GM21825 (cell line): Measurements from ENCODE around the gene AP5Z1.
A peak's percentile ranks its signal among the peaks of the same experiment; 100 is the strongest.

Source experiments
- ATAC-seq: cut with Tn5 transposase; IDR thresholded peaks from one replicate; pipeline ENCODE4 v1.9.1; 2021; ENCODE audit warnings: mild to moderate bottlenecking, moderate library complexity; ENCODE audit not compliant: unreplicated experiment

Gene AP5Z1

DNA sequence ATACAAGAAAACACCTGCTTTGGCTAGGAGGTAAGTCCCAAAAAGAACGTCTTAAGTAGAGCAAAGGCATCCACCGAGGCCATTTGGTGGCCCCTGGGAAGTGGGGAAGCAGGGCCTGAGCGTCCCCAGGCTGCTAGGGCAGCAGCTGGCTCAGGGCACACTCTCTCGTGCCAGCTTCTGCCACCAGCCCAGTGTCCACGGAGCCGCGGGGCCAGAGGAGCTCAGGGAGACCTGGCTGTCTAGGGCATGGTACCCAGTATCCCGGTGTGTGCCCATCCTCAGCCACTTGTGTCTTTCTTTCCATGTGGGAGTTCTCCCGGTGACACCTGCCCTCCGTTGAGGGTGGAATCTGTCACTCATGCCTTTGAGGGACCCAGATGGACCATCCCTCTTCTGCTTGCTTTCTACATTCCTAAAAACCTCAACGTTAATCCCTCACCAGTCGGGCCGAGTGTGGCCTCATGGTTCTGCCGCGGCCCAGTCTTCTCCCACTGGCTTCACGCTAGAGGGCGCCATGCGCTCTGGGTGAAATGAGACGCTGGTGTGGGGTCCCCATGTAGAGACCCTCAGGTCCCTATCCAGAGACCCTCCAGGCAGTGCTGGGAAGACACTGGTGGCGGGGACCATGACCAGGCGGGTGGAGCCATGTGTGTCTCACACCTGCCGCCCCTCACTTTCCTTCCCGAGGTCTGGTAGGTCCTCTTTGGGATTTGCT, 9.5 kb upstream of the AP5Z1 start:
- ATAC-seq, result no peak

- no peak for ATAC-seq
Measured at GRCh38 chr7:4766666-4767519, 8.5 kb upstream of the AP5Z1 start.

- no peak for ATAC-seq
Measured at GRCh38 chr7:4768597-4769569, 6.5 kb upstream of the AP5Z1 start.

GRCh38 chr7:4769761-4770160, 5.7 kb upstream of the AP5Z1 start:
- no peak for ATAC-seq

- ATAC-seq, result no peak
Measured at GRCh38 chr7:4770886-4771285, 4.5 kb upstream of the AP5Z1 start.

DNA sequence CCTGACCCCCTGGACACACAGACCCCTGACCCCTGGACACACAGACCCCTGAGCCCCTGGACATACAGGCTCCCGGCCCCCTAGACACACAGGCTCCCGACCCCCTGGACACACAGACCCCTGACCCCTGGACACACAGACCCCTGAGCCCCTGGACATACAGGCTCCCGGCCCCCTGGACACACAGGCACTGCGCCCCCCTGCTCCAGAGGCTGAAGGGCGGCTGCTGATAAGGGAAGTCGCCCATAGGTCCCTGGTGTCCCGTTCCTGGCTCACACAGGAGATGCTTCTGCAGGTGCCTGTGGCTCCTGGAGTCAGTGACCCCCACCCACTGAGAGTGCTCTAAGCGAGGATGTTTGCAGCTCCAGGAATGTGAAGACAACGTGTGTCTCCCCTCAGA, 3.7 kb upstream of the AP5Z1 start:
- ATAC-seq, result no peak

- ATAC-seq, result no peak
Measured at GRCh38 chr7:4772306-4772705, 3.1 kb upstream of the AP5Z1 start.

DNA sequence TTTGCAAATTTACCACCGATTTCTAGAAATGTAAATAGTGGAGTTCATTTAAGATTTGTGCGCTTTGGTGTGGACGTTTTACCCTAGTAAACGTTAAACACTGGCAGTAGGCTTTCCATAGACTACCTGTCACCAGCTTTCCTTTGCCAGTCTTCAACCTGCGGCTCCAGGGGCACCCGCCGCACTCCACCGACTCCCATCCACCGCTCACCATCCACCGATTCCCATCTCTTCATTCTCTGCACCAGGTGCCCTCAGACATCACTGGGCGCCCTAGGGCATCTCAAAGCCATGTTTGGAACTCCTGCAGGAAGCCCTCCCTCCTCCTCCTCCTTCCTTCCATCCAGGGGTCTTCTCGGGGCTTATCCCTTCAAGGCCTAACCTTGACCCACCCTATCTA, 1.4 kb upstream of the AP5Z1 start:
- no peak for ATAC-seq

GRCh38 chr7:4774658-4775249, 669 bp upstream of the AP5Z1 start:
- peak; percentile 32 for ATAC-seq

DNA sequence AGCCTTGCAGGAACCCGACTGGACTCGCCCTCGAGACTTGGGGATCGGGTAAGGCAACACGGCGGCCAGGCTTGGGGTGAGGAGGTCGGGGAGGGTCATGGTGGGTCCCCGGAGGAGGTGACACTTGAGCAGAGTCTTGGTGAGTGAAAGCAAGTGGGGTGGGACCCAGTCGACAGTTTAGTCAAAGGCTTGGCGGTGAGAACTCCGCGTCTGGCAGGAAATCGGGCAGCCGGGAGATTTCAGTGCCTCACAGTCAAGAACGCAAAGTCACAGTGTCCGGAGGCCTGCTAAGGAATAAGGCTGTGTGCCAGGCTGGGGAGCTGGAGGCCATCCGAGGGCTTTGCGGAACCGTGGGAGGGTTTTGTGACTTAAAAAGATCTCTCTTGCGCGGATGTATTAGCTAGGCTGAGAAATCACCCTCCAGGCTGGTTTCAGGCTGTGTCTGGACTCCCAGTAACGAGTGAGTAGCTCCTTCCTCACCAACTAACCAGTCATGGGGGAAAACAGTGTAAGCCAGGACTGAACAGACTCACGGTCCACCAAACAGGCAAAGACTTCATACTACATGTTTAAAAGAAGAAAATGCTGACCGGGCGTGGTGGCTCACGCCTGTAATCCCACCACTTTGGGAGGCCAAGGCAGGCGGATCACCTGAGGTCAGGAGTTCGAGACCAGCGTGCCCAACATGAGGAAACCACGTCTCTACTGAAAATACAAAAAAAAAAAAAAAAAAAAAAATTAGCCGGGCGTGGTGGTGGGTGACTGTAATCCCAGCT, 613 bp downstream of the AP5Z1 start:
- ATAC-seq, result no peak

DNA sequence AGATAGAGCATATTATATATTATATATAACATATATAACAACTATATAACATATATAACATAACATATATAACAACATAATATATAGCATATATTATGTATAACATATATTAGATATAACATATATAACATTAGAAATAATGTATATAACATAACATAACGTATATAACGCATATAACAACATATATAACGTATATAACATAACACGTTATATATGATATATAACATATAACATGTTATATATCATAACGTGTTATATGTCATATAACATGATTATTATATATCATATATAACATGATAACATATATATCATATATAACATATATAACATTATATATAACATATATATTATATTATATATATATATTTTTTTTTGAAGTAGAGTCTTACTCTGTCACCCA, 3.7 kb downstream of the AP5Z1 start:
- ATAC-seq, result no peak

DNA sequence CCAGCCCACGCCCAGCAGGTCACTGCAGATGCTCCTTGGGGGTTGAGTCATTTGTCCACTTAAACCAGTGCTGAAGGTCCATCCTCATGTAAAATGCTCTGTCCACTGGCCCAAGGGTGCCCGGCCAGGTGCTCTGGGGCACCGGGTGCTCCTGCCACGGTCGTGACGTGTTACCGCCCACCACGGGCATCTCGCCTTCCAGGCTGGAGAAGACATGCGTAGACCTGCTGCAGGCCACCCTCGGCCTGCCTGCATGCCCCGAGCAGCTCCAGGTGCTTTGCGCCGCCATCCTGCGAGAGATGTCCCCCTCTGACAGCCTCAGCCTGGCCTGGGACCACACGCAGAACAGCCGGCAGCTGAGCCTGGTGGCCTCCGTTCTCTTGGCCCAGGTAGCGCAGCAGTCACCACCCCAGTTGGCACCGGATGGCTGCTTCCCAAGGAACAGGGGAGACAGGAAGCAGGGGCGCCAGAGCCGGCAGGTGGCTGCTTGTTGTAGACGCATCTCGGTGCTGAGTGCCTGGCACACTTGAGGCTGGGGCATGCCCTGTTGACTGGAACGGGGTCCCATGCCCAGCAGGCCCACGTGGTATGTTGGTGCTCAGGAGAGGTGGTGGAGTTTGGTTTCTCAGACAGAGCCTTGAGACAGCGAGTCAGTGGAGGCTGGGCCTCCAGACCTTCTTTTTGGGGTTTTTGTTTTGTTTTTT, 6.1 kb downstream of the AP5Z1 start:
- ATAC-seq, result no peak

DNA sequence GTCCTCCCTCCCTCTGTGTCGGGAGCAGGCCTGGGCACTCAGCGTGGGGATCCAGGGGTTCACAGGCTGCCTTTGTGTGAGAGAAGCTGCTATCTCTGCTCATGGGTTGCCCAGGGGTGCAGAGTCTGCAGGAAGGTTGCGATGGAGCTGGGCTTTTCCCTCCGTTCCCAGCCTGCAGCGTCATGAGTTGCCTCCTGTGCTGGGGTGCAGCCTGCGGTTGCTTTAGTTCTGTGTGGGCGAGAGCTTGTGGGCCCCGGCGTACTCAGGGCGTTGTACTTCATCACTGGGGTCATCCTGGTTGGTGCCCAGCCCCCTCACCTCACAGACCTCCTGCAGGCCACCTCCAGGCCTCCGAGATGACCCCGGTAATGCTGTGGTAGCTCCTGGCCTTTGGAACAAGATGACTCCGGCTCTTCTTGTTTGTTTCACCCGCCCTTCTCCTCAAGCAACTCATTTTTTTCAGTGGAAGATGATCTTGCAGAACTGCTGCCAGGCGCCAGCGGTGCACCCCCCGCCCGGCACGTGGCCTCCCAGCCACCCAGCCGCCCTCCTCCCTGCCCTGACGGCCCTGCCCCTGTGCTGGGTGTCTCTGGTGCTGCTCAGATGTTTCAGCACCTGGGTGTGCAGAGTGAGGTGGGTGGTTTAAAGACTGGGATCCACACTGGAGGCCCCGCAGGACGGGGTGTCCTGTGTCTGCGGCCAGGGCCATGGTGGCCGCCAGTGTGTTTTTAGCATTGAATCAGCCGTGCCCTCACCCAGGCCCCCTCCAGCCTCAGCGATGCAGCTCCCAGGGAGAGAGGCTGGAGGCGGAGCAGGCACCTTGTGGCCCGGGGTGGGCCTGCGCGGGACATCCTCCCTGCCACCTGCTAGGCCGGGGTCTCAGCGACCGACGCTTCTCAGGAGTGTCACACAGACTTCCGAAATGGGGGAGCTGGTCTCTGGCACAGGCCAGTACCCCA, 7.2 kb downstream of the AP5Z1 start:
- no peak for ATAC-seq

- ATAC-seq, result no peak
Measured at GRCh38 chr7:4783292-4783652, 7.8 kb downstream of the AP5Z1 start.

DNA sequence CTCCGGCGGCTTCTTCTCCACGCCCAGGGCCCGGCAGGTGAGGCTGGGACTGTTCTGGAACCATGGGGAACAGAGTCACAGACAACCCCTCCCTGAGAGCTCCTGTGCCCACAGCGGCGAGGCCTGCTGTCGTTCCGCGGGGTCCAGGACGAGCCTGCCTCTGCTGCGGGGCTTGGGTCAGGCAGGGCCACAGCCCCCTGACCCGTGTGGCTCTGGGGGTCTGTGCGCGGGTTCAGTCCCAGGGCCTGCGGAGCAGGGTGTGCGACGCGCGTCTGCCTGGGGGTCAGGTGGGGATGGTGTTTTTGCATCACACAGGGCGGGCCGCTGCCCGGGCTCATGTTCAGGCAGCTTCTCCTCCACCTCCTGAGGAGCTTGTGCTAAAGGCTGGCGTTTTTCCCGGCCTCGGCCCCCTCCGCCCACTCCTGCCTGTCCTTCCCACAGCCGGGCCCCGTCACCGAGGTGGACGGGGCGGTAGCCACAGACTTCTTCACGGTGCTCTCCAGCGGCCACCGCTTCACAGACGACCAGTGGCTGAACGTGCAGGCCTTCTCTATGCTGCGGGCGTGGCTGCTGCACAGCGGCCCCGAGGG, 8.4 kb downstream of the AP5Z1 start:
- no peak for ATAC-seq

GRCh38 chr7:4784799-4785198, 9.4 kb downstream of the AP5Z1 start:
- ATAC-seq, result no peak

DNA sequence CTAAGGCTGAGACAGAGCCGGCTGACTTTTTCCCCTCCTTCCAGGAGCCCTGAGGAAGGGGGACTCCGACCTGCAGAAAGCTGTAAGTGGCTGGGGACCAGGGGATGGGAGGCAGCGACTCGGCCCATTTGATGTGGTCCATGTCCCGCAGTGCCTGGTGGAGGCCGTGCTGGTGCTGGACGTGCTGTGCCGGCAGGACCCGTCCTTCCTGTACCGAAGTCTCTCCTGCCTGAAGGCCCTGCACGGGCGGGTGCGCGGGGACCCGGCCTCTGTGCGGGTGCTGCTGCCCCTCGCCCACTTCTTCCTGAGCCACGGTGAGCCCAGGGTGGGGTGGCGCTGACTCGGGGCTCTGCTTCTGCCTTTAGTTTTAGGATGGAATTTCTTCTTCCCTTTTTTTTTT, 9.9 kb downstream of the AP5Z1 start:
- no peak for ATAC-seq

DNA sequence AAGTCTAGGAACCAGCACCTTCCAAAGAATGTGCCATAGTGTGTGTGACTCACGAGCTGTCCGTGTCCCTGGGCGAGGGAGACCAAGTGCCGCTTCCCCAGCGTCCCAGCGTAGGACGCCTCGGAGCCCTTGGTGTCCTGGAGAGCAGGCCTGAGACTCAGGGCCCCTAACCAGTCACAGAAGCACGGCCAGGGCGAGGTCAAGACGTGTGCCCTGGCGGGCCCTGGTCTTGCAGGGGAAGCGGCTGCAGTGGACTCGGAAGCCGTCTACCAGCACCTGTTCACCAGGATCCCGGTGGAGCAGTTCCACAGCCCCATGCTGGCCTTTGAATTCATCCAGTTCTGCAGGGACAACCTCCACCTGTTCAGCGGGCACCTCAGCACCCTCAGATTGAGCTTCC, 10.6 kb downstream of the AP5Z1 start:
- ATAC-seq, result no peak
